GM12878 (cell line): ENCODE measurements around the gene NRIP3. TPM values are rescaled to one million over a fixed set of nuclear protein-coding genes. Genes with fewer than 3 reads are reported as not detected.

Experiments used
- ATAC-seq: fragments of 200-7000 bp; cut with Tn5 transposase; 3 replicates; pipeline ENCODE4 v1.9.1; 2020; ENCODE audit warnings: mild to moderate bottlenecking, moderate library complexity
- BruUV-seq: library from RNA; stranded (reverse); fragments of 400-500 nt; replicated peaks from 2 replicates; lab custom pipeline; 2021; lab: Mats Ljungman, UMichigan
- CTCF ChIA-PET: fragments of 300-600 bp; sonication (Branson Sonifier 250); formaldehyde crosslinking; extraction: SDS; loops from one replicate; lab custom pipeline; 2021; ENCODE audit warnings: inconsistent platforms; lab: Yijun Ruan, JAX
- POLR2A ChIA-PET: fragments of 350-600 bp; formaldehyde crosslinking; extraction: SDS; loops from one replicate; lab custom pipeline; 2021; ENCODE audit warnings: inconsistent platforms; lab: Charles Lee
- RAD21 ChIA-PET: fragments of 300-600 bp; sonication (Branson Sonifier 250); formaldehyde crosslinking; loops from one replicate; lab custom pipeline; 2023; ENCODE audit warnings: antibody characterized with exemption; ENCODE audit not compliant: unreplicated experiment; lab: Charles Lee
- SMC1A ChIA-PET: fragments of 300-600 bp; sonication (Branson Sonifier 250); formaldehyde crosslinking; loops from one replicate; lab custom pipeline; 2023; ENCODE audit not compliant: unreplicated experiment, uncharacterized antibody; lab: Charles Lee
- DNase-seq: peaks from one replicate; pipeline ENCODE4 v3.0.0-alpha.2; 2011; ENCODE audit warnings: low read depth, low spot score
- FAIRE-seq: peaks from 3 replicates; lab custom pipeline; 2011; peaks lifted over from hg19 to GRCh38; lab: Jason Lieb, UNC
- H2AFZ ChIP-seq: 2 replicates; pipeline ENCODE4 v1.6.0; 2011; ENCODE audit warnings: low read depth, low read length, control low read depth; ENCODE audit not compliant: control insufficient read depth
- H3K27ac ChIP-seq: 2 replicates; pipeline ENCODE4 v1.5.1; 2011; ENCODE audit warnings: control low read depth; ENCODE audit not compliant: control insufficient read depth, insufficient read depth
- H3K27me3 ChIP-seq, 2 experiments: replicated peaks in 1 of 2; 2 replicates each; pipeline versions ENCODE4 v1.6.0 to v1.6.1; 2011; ENCODE audit warnings: low read length in 1 of 2; ENCODE audit not compliant: control insufficient read depth in 2 of 2, insufficient read depth in 2 of 2
- H3K36me3 ChIP-seq, 2 experiments: 2 replicates each; pipeline ENCODE4 v1.5.1; 2011; ENCODE audit warnings: low read length in 1 of 2; ENCODE audit not compliant: control insufficient read depth in 2 of 2, insufficient read depth in 2 of 2
- H3K4me1 ChIP-seq: 2 replicates; pipeline ENCODE4 v1.6.1; 2011; ENCODE audit warnings: mild to moderate bottlenecking, low read length, moderate library complexity, mixed read lengths; ENCODE audit not compliant: control insufficient read depth, insufficient read depth
- H3K4me2 ChIP-seq: 2 replicates; pipeline ENCODE4 v1.6.0; 2011; ENCODE audit warnings: control low read depth; ENCODE audit not compliant: control insufficient read depth, insufficient read depth
- H3K4me3 ChIP-seq: fragments of 200-600 bp; sonication (generic); 2 replicates; pipeline ENCODE4 v1.5.1; 2016
- H3K79me2 ChIP-seq: 2 replicates; pipeline ENCODE4 v1.6.0; 2011; ENCODE audit warnings: low read length; ENCODE audit not compliant: control insufficient read depth, insufficient read depth
- H3K9ac ChIP-seq: 2 replicates; pipeline ENCODE4 v1.8.0; 2011; ENCODE audit warnings: low read length, control low read depth, mixed read lengths; ENCODE audit not compliant: control insufficient read depth, insufficient read depth
- H3K9me3 ChIP-seq: replicated peaks from 3 replicates; pipeline ENCODE4 v1.5.1; 2011; ENCODE audit warnings: mild to moderate bottlenecking, low read length; ENCODE audit not compliant: control insufficient read depth, insufficient read depth
- H4K20me1 ChIP-seq: 2 replicates; pipeline ENCODE4 v1.6.0; 2011; ENCODE audit not compliant: control insufficient read depth, insufficient read depth
- BACH1 ChIP-seq: fragments of 450-650 bp; IDR thresholded peaks from 2 replicates; pipeline ENCODE4 v1.6.1; 2017; ENCODE audit warnings: mild to moderate bottlenecking, borderline replicate concordance
- HDAC6 ChIP-seq: fragments of 200-600 bp; sonication (generic); IDR thresholded peaks from one replicate; pipeline ENCODE4 v1.8.0; 2017; ENCODE audit warnings: antibody characterized with exemption; ENCODE audit not compliant: unreplicated experiment
- MEF2B ChIP-seq: fragments of 450-650 bp; IDR thresholded peaks from 2 replicates; pipeline ENCODE4 v1.6.1; 2018; ENCODE audit warnings: mild to moderate bottlenecking, moderate library complexity; ENCODE audit not compliant: partially characterized antibody, poor library complexity, severe bottlenecking
- MXI1 ChIP-seq: fragments of 150-350 bp; IDR thresholded peaks from 2 replicates; pipeline ENCODE4 v1.6.1; 2011; ENCODE audit warnings: low read depth, mild to moderate bottlenecking, inconsistent platforms, low read length, improper control_type of control experiment
- NR2C2 ChIP-seq: IDR thresholded peaks from 2 replicates; pipeline ENCODE4 v1.6.1; 2011; ENCODE audit warnings: borderline replicate concordance, low read depth; ENCODE audit not compliant: control insufficient read depth, insufficient read length
- NR2F1 ChIP-seq: fragments of 450-650 bp; conservative IDR thresholded peaks from 2 replicates; pipeline ENCODE4 v1.6.1; 2017; ENCODE audit warnings: mild to moderate bottlenecking
- RELA ChIP-seq: fragments of 450-650 bp; IDR thresholded peaks from 2 replicates; pipeline ENCODE4 v1.8.0; 2014; ENCODE audit warnings: borderline replicate concordance; ENCODE audit not compliant: partially characterized antibody
- SIN3A ChIP-seq: IDR thresholded peaks from 2 replicates; pipeline ENCODE4 v1.6.1; 2012; ENCODE audit warnings: low read depth, low read length, improper control_type of control experiment
- SMAD1 ChIP-seq: fragments of 450-650 bp; IDR thresholded peaks from 2 replicates; pipeline ENCODE4 v1.6.1; 2018; ENCODE audit warnings: mild to moderate bottlenecking, low read depth; ENCODE audit not compliant: partially characterized antibody
- WGBS: methylation state at CpG from one replicate; pipeline ENCODE4 v1.1.6; 2016; ENCODE audit warnings: low lambda C conversion rate; ENCODE audit not compliant: insufficient replicate concordance, insufficient coverage; ENCODE audit errors: missing lambda C conversion rate; 5-methylcytosine and 5-hydroxymethylcytosine counted together
- in situ Hi-C: fragments of 300-500 bp; cut with MboI; formaldehyde crosslinking; loops from 9 replicates; pipeline ENCODE4 v1.14.3; 2018; ENCODE audit warnings: mixed read lengths
- intact Hi-C: fragments of 100-400 bp; cut with micrococcal nuclease; formaldehyde crosslinking; loops from one replicate; pipeline ENCODE4 v1.14.2; 2022; ENCODE audit not compliant: unreplicated experiment
- polyA plus RNA-seq, 11 experiments: library from polyadenylated mRNA; depleted of rRNA in 4 of 11; unstranded in 6 of 11; stranded (reverse) in 5 of 11; fragments of >200 nt; fragmentation: Nextera tagmentation in 4 of 11; fragmentation: Illumina TruSeq in 1 of 11; extraction: Ambion mirVana in 4 of 11; extraction: Trizol in 1 of 11; gene quantifications; 1 replicate in 1 of 11; 2 replicates in 10 of 11; pipeline versions ENCODE4 v1.2.1 to v1.2.3, GENCODE V29; 2011 to 2016; ENCODE audit warnings: inconsistent platforms in 2 of 11, missing spikeins in 2 of 11, low read depth in 1 of 11
- total RNA-seq, 4 experiments: library from RNA; depleted of rRNA in 3 of 4; stranded (reverse); fragments of >200 nt in 3 of 4; fragmentation: Illumina TruSeq in 1 of 4; extraction: Trizol in 1 of 4; gene quantifications; 2 replicates each; pipeline versions ENCODE4 v1.2.1 to v1.2.3, GENCODE V29; 2013 to 2021
- TF ChIP-seq, protein P1 (sequence below): fragments of 450-650 bp; IDR thresholded peaks from 2 replicates; pipeline ENCODE4 v1.6.1; 2017; ENCODE audit warnings: borderline replicate concordance
- TF ChIP-seq, protein P2 (sequence below): IDR thresholded peaks from 2 replicates; pipeline ENCODE4 v1.6.1; 2012; ENCODE audit warnings: low read depth, low read length, improper control_type of control experiment

NRIP3 gene
- total and polyA plus RNA-seq, 10 of the 15 experiments (the other 5 are each of a cell fraction or from before 2014, with no cell fraction given), result under 0.01 to 0.25 (median 0.09) TPM; not detected in 7

DNA sequence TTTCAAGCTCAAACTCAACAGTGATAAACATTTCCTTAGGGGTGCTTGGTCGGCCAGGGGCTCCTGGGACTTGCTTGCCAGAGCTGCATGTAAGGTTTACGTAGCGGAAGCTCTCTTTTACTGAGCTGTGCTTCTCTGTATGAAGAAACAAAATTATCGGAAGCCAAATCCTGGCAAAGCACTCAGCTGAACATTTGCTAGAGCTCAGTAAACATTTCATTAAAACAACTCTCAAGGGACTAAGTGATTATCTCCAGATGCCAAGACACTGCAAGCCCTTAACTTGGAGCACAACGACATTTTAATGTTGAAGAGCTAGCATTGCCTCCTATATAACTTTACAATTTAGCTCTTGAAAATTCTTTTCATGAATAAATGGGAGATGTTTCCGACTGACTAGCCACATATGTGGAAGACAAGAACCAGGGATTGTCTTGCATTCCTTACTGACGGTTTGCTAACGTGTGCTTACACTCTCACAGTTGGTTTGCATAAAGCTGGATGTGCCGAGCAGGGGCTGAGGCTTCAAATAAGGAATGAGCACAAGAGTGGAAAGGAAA, 44.2 kb upstream of the NRIP3 start:
- H4K20me1 ChIP-seq, result no peaks in the 10 kb centered on the region
- no peak for DNase-seq
- H3K9me3 ChIP-seq, result no peaks in the 10 kb centered on the region; the same call in 2 of the 3 replicates
- BruUV-seq, result no TSS peak
- no peak for FAIRE-seq
- H3K27me3 ChIP-seq, result no peaks in the 10 kb centered on the region
- H3K36me3 ChIP-seq, result no peaks in the 10 kb centered on the region
- WGBS, result 60% methylated on average over 9 of the region's 9 CpGs
- ChIA-PET RAD21 (interaction anchor here (1.2 to 2.0 kb wide), 2 partner anchors 32 to 89 kb away, joined by 3 to 5 read pairs; no protein-coding TSS in a partner anchor), POLR2A (no interaction called here), SMC1A (interaction anchor here (1.0 to 2.1 kb wide), 4 partner anchors 10 to 88 kb away, joined by 4 to 6 read pairs (median 4); no protein-coding TSS in a partner anchor), CTCF (interaction anchor here (0.7 to 2.5 kb wide), 8 partner anchors 8 to 75 kb away, joined by 3 to 13 read pairs (median 4); no protein-coding TSS in a partner anchor)
- H3K79me2 ChIP-seq, result no peaks in the 10 kb centered on the region
- H2AFZ ChIP-seq, result no peak overlapping the region
- intact Hi-C loops (no loop called here), in situ Hi-C loops (no loop called here)
- no peaks in the 10 kb centered on the region for H3K4me1 ChIP-seq
- ATAC-seq, result no peak
- H3K4me2 ChIP-seq, result no peak overlapping the region
- H3K9ac ChIP-seq, result no peak overlapping the region
- no peak overlapping the region for H3K27ac ChIP-seq
- TF ChIP-seq RELA (no peak), MXI1 (no peak), NR2C2 (no peak), MEF2B (no peak), SMAD1 (no peak), HDAC6 (no peak), NR2F1 (no peak), BACH1 (no peak), SIN3A (no peak)
- TF ChIP-seq, protein P1, sequence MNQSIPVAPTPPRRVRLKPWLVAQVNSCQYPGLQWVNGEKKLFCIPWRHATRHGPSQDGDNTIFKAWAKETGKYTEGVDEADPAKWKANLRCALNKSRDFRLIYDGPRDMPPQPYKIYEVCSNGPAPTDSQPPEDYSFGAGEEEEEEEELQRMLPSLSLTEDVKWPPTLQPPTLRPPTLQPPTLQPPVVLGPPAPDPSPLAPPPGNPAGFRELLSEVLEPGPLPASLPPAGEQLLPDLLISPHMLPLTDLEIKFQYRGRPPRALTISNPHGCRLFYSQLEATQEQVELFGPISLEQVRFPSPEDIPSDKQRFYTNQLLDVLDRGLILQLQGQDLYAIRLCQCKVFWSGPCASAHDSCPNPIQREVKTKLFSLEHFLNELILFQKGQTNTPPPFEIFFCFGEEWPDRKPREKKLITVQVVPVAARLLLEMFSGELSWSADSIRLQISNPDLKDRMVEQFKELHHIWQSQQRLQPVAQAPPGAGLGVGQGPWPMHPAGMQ, result no peak
- TF ChIP-seq, protein P2, sequence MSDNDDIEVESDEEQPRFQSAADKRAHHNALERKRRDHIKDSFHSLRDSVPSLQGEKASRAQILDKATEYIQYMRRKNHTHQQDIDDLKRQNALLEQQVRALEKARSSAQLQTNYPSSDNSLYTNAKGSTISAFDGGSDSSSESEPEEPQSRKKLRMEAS, result no peak
- H3K4me3 ChIP-seq, result no peak overlapping the region
